Measurements from ENCODE around the gene ARHGAP6.

Gene ARHGAP6

GRCh38 chrX:11426712-11427452 is 238.8 kb downstream of the ARHGAP6 start:
- H3K36me3 ChIP-seq (ENCODE audit: control insufficient read depth, insufficient read depth, low read length) = no peaks in the 10 kb centered on the region
- peaks cover 72% of the 10 kb centered on the region for H3K27me3 ChIP-seq (ENCODE audit: control insufficient read depth, insufficient read depth, low read length)
- peak overlapping the region; percentile 52 for H3K9ac ChIP-seq (ENCODE audit: low read length)
- 0 out of 2 replicates have a peak, but pooled peaks cover 4% of the 10 kb centered on the region for H3K4me1 ChIP-seq (ENCODE audit: control insufficient read depth, insufficient read depth, low read length)
- no peak overlapping the region for H3K27ac ChIP-seq (ENCODE audit: low read depth, low read length)
- H3K4me3 ChIP-seq (ENCODE audit: low read depth, low read length) = peak overlapping the region; percentile 77
- no peaks in the 10 kb centered on the region for H3K9me3 ChIP-seq (ENCODE audit: control insufficient read depth, insufficient read depth, low read depth, low read length)

GRCh38 chrX:11424903-11425674 is 240.6 kb downstream of the ARHGAP6 start:
- Histone ChIP-seq H3K27me3 (ENCODE audit: control insufficient read depth, insufficient read depth, low read length) (peaks cover 65% of the 10 kb centered on the region), H3K9me3 (ENCODE audit: control insufficient read depth, insufficient read depth, low read depth, low read length) (no peaks in the 10 kb centered on the region), H3K4me3 (ENCODE audit: low read depth, low read length) (no peak overlapping the region), H3K36me3 (ENCODE audit: control insufficient read depth, insufficient read depth, low read length) (no peaks in the 10 kb centered on the region), H3K9ac (ENCODE audit: low read length) (no peak overlapping the region), H3K4me1 (ENCODE audit: control insufficient read depth, insufficient read depth, low read length) (0 out of 2 replicates have a peak, but pooled peaks cover 4% of the 10 kb centered on the region), H3K27ac (ENCODE audit: low read depth, low read length) (no peak overlapping the region)

DNA sequence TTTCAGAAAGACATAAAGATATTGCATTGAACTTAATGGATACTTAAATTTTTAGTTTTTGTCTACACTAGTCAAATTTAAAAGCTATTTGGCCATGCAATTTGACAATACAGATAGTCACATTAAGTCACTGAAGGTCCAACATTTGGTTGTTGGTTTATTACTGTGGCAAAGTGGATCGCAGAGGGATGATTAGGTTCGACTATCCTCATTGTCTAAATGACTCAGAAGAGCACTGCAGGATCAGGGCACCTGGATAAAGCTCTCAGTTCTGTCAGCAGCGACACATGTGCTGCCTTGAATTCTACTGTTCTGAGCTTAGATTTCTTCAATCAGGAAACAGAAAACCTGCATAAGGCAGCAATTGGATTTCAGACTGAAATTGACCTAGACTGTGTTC is 241.8 kb downstream of the ARHGAP6 start:
- no peaks in the 10 kb centered on the region for H3K36me3 ChIP-seq (ENCODE audit: control insufficient read depth, insufficient read depth, low read length)
- H3K9ac ChIP-seq (ENCODE audit: low read length) = no peak overlapping the region
- H3K4me1 ChIP-seq (ENCODE audit: control insufficient read depth, insufficient read depth, low read length) = 0 out of 2 replicates have a peak, but pooled peaks cover 4% of the 10 kb centered on the region
- H3K27ac ChIP-seq (ENCODE audit: low read depth, low read length) = no peak overlapping the region
- no peak overlapping the region for H3K4me3 ChIP-seq (ENCODE audit: low read depth, low read length)
- no peaks in the 10 kb centered on the region for H3K9me3 ChIP-seq (ENCODE audit: control insufficient read depth, insufficient read depth, low read depth, low read length)
- peaks cover 55% of the 10 kb centered on the region for H3K27me3 ChIP-seq (ENCODE audit: control insufficient read depth, insufficient read depth, low read length)

DNA sequence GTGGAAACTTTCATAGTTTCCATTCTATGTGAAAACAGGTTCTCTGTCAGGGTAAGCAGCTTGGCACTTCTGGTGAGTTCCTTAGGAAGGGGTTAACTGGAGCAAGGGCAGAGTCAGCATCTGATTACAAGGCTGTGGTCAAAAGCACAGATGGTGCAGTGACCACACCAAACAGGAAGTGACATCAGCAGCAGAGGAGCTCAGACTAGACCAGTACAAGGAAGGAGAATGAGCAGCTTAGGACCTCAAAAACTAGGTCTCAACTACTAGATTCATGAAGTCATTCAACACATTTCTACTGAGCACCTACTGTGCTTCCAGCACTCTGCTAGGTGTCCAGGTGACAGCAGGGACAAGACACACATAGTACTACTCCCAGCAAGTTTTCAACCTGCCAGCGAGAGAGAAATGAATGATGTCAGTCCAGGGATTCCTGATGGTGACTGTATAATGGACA is 242.3 kb downstream of the ARHGAP6 start:
- no peak overlapping the region for H3K27ac ChIP-seq (ENCODE audit: low read depth, low read length)
- H3K4me1 ChIP-seq (ENCODE audit: control insufficient read depth, insufficient read depth, low read length) = 0 out of 2 replicates have a peak, but pooled peaks cover 4% of the 10 kb centered on the region
- H3K4me3 ChIP-seq (ENCODE audit: low read depth, low read length) = no peak overlapping the region
- H3K36me3 ChIP-seq (ENCODE audit: control insufficient read depth, insufficient read depth, low read length) = no peaks in the 10 kb centered on the region
- H3K9ac ChIP-seq (ENCODE audit: low read length) = no peak overlapping the region
- H3K9me3 ChIP-seq (ENCODE audit: control insufficient read depth, insufficient read depth, low read depth, low read length) = no peaks in the 10 kb centered on the region
- H3K27me3 ChIP-seq (ENCODE audit: control insufficient read depth, insufficient read depth, low read length) = peaks cover 50% of the 10 kb centered on the region

DNA sequence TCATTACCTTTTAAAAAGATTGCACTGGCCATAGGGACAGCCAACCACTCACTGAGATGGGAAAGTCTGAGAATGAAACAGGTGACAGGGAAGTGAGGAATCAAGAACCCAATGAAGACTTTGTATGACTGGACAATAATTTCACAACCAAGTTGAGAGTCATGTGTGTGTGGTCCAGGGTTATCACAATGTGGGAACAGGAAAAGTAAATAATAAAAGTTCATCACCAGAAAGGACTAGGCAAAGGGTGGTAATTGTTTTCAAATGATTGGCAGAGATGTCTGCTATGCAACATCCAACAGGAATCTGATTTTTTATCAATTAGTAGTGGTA is 243.2 kb downstream of the ARHGAP6 start:
- H3K36me3 ChIP-seq (ENCODE audit: control insufficient read depth, insufficient read depth, low read length) = no peaks in the 10 kb centered on the region
- H3K4me3 ChIP-seq (ENCODE audit: low read depth, low read length) = no peak overlapping the region
- H3K4me1 ChIP-seq (ENCODE audit: control insufficient read depth, insufficient read depth, low read length) = no peaks in the 10 kb centered on the region
- no peaks in the 10 kb centered on the region for H3K9me3 ChIP-seq (ENCODE audit: control insufficient read depth, insufficient read depth, low read depth, low read length)
- H3K9ac ChIP-seq (ENCODE audit: low read length) = no peak overlapping the region
- peaks cover 42% of the 10 kb centered on the region for H3K27me3 ChIP-seq (ENCODE audit: control insufficient read depth, insufficient read depth, low read length)
- no peak overlapping the region for H3K27ac ChIP-seq (ENCODE audit: low read depth, low read length)

DNA sequence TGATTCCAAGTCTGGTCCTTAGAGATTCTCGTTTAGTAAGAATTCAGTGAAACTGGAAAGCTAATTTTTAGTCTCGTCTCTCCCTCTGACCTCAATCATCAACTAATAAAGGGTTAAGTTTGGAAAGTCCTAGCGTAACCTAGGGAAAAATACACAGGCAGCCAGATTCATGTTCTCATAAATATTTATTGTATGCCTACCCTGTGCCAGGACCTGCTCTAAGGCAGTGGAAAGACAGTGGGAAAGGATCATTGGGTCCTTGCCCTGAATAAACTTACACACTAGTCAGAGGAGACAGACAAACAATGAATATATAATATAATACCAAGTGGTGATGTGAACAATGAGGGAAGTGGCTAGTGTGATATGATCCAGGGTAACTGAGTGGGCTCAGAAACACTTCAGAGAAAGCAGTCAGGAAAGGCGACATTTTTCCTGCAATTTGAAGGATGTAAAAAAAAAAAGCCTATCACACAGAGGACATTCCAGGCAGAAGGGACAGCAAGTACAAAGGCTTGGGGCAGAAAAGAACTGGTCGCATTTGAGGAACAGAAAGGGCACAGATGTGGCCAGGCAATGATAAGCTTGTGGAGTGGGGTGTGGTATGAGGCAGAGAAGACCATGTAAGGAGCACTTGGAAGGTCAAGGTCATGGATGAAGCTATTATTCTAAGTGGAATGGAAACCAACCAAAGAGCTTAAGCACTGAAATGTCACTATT is 243.8 kb downstream of the ARHGAP6 start:
- Histone ChIP-seq H3K4me1 (ENCODE audit: control insufficient read depth, insufficient read depth, low read length) (no peaks in the 10 kb centered on the region), H3K27me3 (ENCODE audit: control insufficient read depth, insufficient read depth, low read length) (peaks cover 36% of the 10 kb centered on the region), H3K9me3 (ENCODE audit: control insufficient read depth, insufficient read depth, low read depth, low read length) (no peaks in the 10 kb centered on the region), H3K36me3 (ENCODE audit: control insufficient read depth, insufficient read depth, low read length) (no peaks in the 10 kb centered on the region), H3K9ac (ENCODE audit: low read length) (no peak overlapping the region), H3K4me3 (ENCODE audit: low read depth, low read length) (no peak overlapping the region), H3K27ac (ENCODE audit: low read depth, low read length) (no peak overlapping the region)

- Histone ChIP-seq H3K4me3 (ENCODE audit: low read depth, low read length) (no peak overlapping the region), H3K36me3 (ENCODE audit: control insufficient read depth, insufficient read depth, low read length) (no peaks in the 10 kb centered on the region), H3K27ac (ENCODE audit: low read depth, low read length) (no peak overlapping the region), H3K9ac (ENCODE audit: low read length) (no peak overlapping the region), H3K9me3 (ENCODE audit: control insufficient read depth, insufficient read depth, low read depth, low read length) (no peaks in the 10 kb centered on the region), H3K27me3 (ENCODE audit: control insufficient read depth, insufficient read depth, low read length) (peaks cover 25% of the 10 kb centered on the region), H3K4me1 (ENCODE audit: control insufficient read depth, insufficient read depth, low read length) (no peaks in the 10 kb centered on the region)
Observed at GRCh38 chrX:11420851-11421250, 244.9 kb downstream of the ARHGAP6 start.

- no peak overlapping the region for H3K9ac ChIP-seq (ENCODE audit: low read length)
- H3K4me3 ChIP-seq (ENCODE audit: low read depth, low read length) = no peak overlapping the region
Observed at GRCh38 chrX:11419102-11419501, 246.6 kb downstream of the ARHGAP6 start.

GRCh38 chrX:11416600-11416999 is 249.1 kb downstream of the ARHGAP6 start:
- Histone ChIP-seq H3K9me3 (ENCODE audit: control insufficient read depth, insufficient read depth, low read depth, low read length) (no peaks in the 10 kb centered on the region), H3K36me3 (ENCODE audit: control insufficient read depth, insufficient read depth, low read length) (no peaks in the 10 kb centered on the region), H3K4me3 (ENCODE audit: low read depth, low read length) (no peak overlapping the region), H3K27me3 (ENCODE audit: control insufficient read depth, insufficient read depth, low read length) (no peaks in the 10 kb centered on the region; the same call in 1 of the 2 replicates), H3K9ac (ENCODE audit: low read length) (no peak overlapping the region), H3K4me1 (ENCODE audit: control insufficient read depth, insufficient read depth, low read length) (no peaks in the 10 kb centered on the region), H3K27ac (ENCODE audit: low read depth, low read length) (no peak overlapping the region)

More at GRCh38 chrX:11419102-11419501, 246.6 kb downstream of the ARHGAP6 start:
- no peaks in the 10 kb centered on the region for H3K36me3 ChIP-seq (ENCODE audit: control insufficient read depth, insufficient read depth, low read length)
- H3K27ac ChIP-seq (ENCODE audit: low read depth, low read length) = no peak overlapping the region
- no peaks in the 10 kb centered on the region for H3K4me1 ChIP-seq (ENCODE audit: control insufficient read depth, insufficient read depth, low read length)
- H3K27me3 ChIP-seq (ENCODE audit: control insufficient read depth, insufficient read depth, low read length) = peaks cover 9% of the 10 kb centered on the region; the same call in 1 of the 2 replicates
- H3K9me3 ChIP-seq (ENCODE audit: control insufficient read depth, insufficient read depth, low read depth, low read length) = no peaks in the 10 kb centered on the region

DNA sequence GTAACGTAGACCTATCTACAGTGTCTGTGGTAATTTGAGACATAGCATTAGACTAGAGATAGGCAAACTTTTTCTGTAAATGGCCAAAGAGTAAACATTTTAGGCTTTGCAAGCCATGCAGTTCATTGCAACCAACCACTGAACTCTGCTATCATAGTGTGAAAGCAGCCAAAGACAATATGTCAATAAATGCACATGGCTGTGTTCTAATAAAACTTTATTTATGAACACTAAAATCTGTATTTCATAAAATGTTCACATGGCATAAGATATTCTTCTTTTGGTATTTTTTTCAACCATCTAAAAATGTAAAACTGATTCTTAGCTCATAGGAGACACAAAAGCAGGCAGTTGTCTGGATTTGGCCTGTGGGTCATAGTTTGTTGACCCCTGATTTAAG is 251.6 kb downstream of the ARHGAP6 start:
- no peaks in the 10 kb centered on the region for H3K9me3 ChIP-seq (ENCODE audit: control insufficient read depth, insufficient read depth, low read depth, low read length)
- H3K36me3 ChIP-seq (ENCODE audit: control insufficient read depth, insufficient read depth, low read length) = no peaks in the 10 kb centered on the region
- H3K4me1 ChIP-seq (ENCODE audit: control insufficient read depth, insufficient read depth, low read length) = no peaks in the 10 kb centered on the region
- H3K27ac ChIP-seq (ENCODE audit: low read depth, low read length) = no peak overlapping the region
- peaks cover 7% of the 10 kb centered on the region; the same call in 1 of the 2 replicates for H3K27me3 ChIP-seq (ENCODE audit: control insufficient read depth, insufficient read depth, low read length)
- no peak overlapping the region for H3K9ac ChIP-seq (ENCODE audit: low read length)
- H3K4me3 ChIP-seq (ENCODE audit: low read depth, low read length) = no peak overlapping the region
